Heart left ventricle (tissue), 13 donors: ENCODE data around the gene HOXC10.

ENCODE experiments used
- POLR2A ChIP-seq, 2 donors: fragments of 450-650 bp; IDR thresholded peaks; one replicate each; pipeline ENCODE4 v1.6.1; 2017; ENCODE audit warnings: antibody characterized with exemption in 2 of 2, mild to moderate bottlenecking in 2 of 2, moderate library complexity in 2 of 2
- TF ChIP-seq, protein P1 (sequence below), 12 donors: fragments of 200-600 bp; sonication (generic) in 4 of 12; IDR thresholded peaks; one replicate each; pipeline versions ENCODE4 v1.5.0 to v1.8.0; 2018 to 2022; ENCODE audit warnings: antibody characterized with exemption in 12 of 12, mild to moderate bottlenecking in 5 of 12
- donor health status: ischemic (EF 13 %, LVEDD 7.1; RV severe dilation, severe dysfunction).
- donor health status: DM: no; HTN: yes; CAD: no.
- donor health status: DM: no; HTN: no; CAD: no.
- donor health status: ischemic (EF 25% LVEDD 6.9; RV normal size, moderate dysfunction).
- donor health status: ischemic (EF 25% LVEDD 5.7; RV mildly dilated, moderate dysfunction).
- donor health status: ischemic (EF 35%, LVEDD 5.7; RV mildly dilated, moderate dysfunction).
- donor health status: nonischemic (EF 11% LVEDD 7.7; RV severe dilation, severe dysfunction).
- donor health status: DM: yes; HTN: yes; CAD: no.
- donor health status: PGD.
- donor health status: ischemic (EF 29% LVEDD 5.4; RV normal size, mild dysfunction).
- donor health status: nonischemic (EF 23%, LVEDD 6.1; RV moderate dilation, normal function).

DNA sequence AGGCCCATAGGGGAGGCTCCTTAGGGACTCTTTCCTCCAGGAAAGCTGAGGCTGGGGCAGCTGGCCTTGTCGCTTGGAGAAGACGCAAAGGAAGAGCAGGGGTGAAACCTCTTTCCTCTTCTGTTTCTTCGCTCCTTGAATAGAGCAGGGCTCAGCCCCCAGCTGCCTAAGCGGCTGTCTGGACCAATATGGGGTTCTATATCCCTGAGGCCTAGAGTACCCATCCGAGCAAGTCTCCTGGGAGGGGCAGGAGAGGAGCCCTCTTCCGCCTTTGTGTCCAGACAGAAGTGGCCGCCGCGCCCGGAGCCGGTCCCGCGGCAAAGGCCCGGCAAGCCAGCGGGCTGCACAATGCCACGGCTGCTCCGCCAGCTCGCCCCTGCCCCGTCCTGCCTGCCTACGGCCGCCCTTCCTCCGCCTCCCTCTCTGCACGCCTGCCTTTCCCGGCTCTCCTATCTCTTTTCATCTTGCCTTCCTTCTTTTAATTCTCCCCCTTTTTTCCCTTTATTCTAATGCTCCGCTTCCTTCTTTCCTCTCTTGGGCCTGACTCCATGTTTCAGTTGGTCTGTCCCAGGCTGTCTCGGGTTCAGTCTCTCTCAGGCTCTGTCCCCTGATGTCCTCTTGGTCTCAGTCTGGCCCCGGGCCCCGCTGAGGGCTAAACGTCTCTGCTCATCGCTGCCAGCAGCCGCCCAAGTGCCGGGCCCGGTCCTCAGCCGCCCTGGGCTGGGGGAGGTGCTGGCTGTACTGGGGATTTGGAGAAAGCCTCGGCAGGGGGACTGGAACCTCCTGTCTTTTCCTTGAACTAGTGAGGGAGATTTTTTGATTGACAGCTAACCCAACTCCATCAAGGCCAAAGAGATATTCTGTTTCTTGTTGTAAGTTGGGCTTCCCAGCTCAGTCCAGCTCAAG is 12.5 kb downstream of the HOXC10 start:
- no peak for TF ChIP-seq POLR2A (IDR thresholded peaks at IDR 0.05)
- TF ChIP-seq, protein P1, sequence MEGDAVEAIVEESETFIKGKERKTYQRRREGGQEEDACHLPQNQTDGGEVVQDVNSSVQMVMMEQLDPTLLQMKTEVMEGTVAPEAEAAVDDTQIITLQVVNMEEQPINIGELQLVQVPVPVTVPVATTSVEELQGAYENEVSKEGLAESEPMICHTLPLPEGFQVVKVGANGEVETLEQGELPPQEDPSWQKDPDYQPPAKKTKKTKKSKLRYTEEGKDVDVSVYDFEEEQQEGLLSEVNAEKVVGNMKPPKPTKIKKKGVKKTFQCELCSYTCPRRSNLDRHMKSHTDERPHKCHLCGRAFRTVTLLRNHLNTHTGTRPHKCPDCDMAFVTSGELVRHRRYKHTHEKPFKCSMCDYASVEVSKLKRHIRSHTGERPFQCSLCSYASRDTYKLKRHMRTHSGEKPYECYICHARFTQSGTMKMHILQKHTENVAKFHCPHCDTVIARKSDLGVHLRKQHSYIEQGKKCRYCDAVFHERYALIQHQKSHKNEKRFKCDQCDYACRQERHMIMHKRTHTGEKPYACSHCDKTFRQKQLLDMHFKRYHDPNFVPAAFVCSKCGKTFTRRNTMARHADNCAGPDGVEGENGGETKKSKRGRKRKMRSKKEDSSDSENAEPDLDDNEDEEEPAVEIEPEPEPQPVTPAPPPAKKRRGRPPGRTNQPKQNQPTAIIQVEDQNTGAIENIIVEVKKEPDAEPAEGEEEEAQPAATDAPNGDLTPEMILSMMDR (IDR thresholded peaks at IDR 0.05): no peak
